GM12878 (cell line): ENCODE data around the gene ETV6. TPM values are rescaled to one million over a fixed set of nuclear protein-coding genes. Genes with fewer than 3 reads are reported as not detected.
A peak's percentile ranks its signal among the peaks of the same experiment; 100 is the strongest.

ENCODE experiments used
- ETV6 ChIP-seq, 2 experiments: fragments of 450-650 bp in 1 of 2; IDR thresholded peaks in 1 of 2; conservative IDR thresholded peaks in 1 of 2; 2 replicates each; pipeline ENCODE4 v1.6.1; 2014; ENCODE audit warnings: antibody characterized with exemption in 1 of 2, borderline replicate concordance in 1 of 2, low read depth in 1 of 2, mild to moderate bottlenecking in 1 of 2, moderate library complexity in 1 of 2
- EZH2 ChIP-seq: IDR thresholded peaks from 2 replicates; pipeline ENCODE4 v1.6.1; 2012; ENCODE audit warnings: low read depth, mild to moderate bottlenecking, control low read depth, inconsistent platforms, low read length, borderline replicate concordance; ENCODE audit not compliant: control insufficient read depth
- FOXK2 ChIP-seq: fragments of 450-650 bp; IDR thresholded peaks from 2 replicates; pipeline ENCODE4 v1.6.1; 2017; ENCODE audit warnings: mild to moderate bottlenecking, moderate library complexity
- MTA3 ChIP-seq: IDR thresholded peaks from 2 replicates; pipeline ENCODE4 v1.6.1; 2012; ENCODE audit warnings: low read length, inconsistent platforms, borderline replicate concordance
- PML ChIP-seq: IDR thresholded peaks from 2 replicates; pipeline ENCODE4 v1.6.1; 2012; ENCODE audit warnings: low read length, inconsistent platforms
- SPI1 ChIP-seq: IDR thresholded peaks from 2 replicates; pipeline ENCODE4 v1.6.1; 2011; ENCODE audit warnings: low read depth, mild to moderate bottlenecking, low read length, moderate library complexity, borderline replicate concordance; ENCODE audit not compliant: insufficient read depth
- TCF3 ChIP-seq: IDR thresholded peaks from 2 replicates; pipeline ENCODE4 v1.6.1; 2012; ENCODE audit warnings: low read depth, mild to moderate bottlenecking, low read length, borderline replicate concordance; ENCODE audit not compliant: insufficient read depth
- ZNF24 ChIP-seq: fragments of 450-650 bp; IDR thresholded peaks from 2 replicates; pipeline ENCODE4 v1.6.1; 2017; ENCODE audit warnings: antibody characterized with exemption, mild to moderate bottlenecking
- polyA plus RNA-seq, 11 experiments: library from polyadenylated mRNA; depleted of rRNA in 4 of 11; unstranded in 6 of 11; stranded (reverse) in 5 of 11; fragments of >200 nt; fragmentation: Nextera tagmentation in 4 of 11; fragmentation: Illumina TruSeq in 1 of 11; extraction: Ambion mirVana in 4 of 11; extraction: Trizol in 1 of 11; gene quantifications; 1 replicate in 1 of 11; 2 replicates in 10 of 11; pipeline versions ENCODE4 v1.2.1 to v1.2.3, GENCODE V29; 2011 to 2016; ENCODE audit warnings: inconsistent platforms in 2 of 11, missing spikeins in 2 of 11, low read depth in 1 of 11
- total RNA-seq, 4 experiments: library from RNA; depleted of rRNA in 3 of 4; stranded (reverse); fragments of >200 nt in 3 of 4; fragmentation: Illumina TruSeq in 1 of 4; extraction: Trizol in 1 of 4; gene quantifications; 2 replicates each; pipeline versions ENCODE4 v1.2.1 to v1.2.3, GENCODE V29; 2013 to 2021
- TF ChIP-seq, protein P1 (sequence below): IDR thresholded peaks from 2 replicates; pipeline ENCODE4 v1.6.1; 2011; ENCODE audit warnings: mild to moderate bottlenecking, low read depth, low read length, moderate library complexity; ENCODE audit not compliant: insufficient replicate concordance
- TF ChIP-seq, protein P2 (sequence below): fragments of 450-650 bp; conservative IDR thresholded peaks from 2 replicates; pipeline ENCODE4 v1.6.1; 2017; ENCODE audit warnings: mild to moderate bottlenecking, moderate library complexity
- TF ChIP-seq, protein P3 (sequence below): fragments of 450-650 bp; formaldehyde crosslinking; IDR thresholded peaks from 2 replicates; pipeline ENCODE4 v1.5.0; 2022; ENCODE audit warnings: mild to moderate bottlenecking, missing genetic modification characterization
- TF ChIP-seq, protein P4 (sequence below): IDR thresholded peaks from 2 replicates; pipeline ENCODE4 v1.6.1; 2012; ENCODE audit warnings: improper control_type of control experiment, low read depth, low read length; ENCODE audit not compliant: insufficient replicate concordance

ETV6 gene
- total and polyA plus RNA-seq, 10 of the 15 experiments (the other 5 are each of a cell fraction or from before 2014, with no cell fraction given) = 6.6 to 74.8 (median 24.6) TPM

DNA sequence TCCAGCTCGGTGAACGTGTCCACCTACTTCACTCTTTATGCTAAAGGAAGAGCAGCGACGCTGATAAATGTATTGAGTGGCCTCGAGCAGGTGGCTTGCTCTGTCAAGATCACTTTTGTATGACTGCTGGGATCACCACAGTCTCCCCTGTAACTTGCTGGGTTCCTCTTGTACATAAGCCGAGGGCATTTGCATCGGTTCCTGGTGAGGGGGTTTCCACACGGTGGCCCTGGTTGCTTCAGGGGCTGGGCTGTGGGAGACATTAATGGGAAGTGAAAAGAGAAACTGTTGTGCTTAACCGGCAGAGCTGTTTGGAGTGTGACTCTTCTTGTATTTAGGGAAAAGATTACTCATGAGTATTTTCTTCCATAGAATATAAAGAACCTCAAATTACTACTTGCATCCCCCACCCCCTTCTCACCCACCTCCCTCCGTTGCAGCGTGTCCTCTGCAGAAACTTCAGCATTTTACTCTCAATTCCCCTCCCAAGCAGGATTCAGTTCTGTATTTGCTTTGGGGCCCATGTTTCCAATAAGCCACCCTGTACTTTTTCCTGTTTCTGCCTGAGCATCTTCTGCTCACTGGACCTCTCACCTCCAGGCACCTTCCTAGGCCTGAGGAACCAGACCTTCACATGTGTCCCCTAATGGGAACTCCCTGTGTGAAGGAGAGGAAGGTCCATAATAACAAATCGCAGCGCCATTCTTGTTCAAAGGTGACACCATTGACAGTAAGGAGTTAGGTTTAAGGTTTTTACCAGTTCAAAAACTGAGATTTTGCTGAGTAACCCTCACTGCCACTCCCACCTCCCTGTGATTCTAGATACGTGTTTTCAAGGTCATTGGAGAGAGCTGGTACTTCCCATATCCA lies 187.0 kb downstream of the ETV6 start (continued):
- TF ChIP-seq, protein P1, sequence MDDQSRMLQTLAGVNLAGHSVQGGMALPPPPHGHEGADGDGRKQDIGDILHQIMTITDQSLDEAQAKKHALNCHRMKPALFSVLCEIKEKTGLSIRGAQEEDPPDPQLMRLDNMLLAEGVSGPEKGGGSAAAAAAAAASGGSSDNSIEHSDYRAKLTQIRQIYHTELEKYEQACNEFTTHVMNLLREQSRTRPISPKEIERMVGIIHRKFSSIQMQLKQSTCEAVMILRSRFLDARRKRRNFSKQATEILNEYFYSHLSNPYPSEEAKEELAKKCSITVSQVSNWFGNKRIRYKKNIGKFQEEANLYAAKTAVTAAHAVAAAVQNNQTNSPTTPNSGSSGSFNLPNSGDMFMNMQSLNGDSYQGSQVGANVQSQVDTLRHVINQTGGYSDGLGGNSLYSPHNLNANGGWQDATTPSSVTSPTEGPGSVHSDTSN = peak; percentile 45
- TF ChIP-seq MTA3 (peak; percentile 84), FOXK2 (no peak), PML (peak; percentile 71; the same call in 1 of the 2 replicates), TCF3 (peak; percentile 73; the same call in 1 of the 2 replicates), EZH2 (no peak), ZNF24 (peak; percentile 48; the same call in 1 of the 2 replicates), ETV6 (conservative IDR thresholded peaks at IDR 0.05 in 1 of 2, IDR thresholded peaks at IDR 0.05 in 1 of 2; ENCODE audit: borderline replicate concordance in 1 of 2, low read depth in 1 of 2) (peak in 1 of 2 experiments; percentile 93; a peak in 1 of 4 replicates), SPI1 (peak; percentile 97)
- TF ChIP-seq, protein P2, sequence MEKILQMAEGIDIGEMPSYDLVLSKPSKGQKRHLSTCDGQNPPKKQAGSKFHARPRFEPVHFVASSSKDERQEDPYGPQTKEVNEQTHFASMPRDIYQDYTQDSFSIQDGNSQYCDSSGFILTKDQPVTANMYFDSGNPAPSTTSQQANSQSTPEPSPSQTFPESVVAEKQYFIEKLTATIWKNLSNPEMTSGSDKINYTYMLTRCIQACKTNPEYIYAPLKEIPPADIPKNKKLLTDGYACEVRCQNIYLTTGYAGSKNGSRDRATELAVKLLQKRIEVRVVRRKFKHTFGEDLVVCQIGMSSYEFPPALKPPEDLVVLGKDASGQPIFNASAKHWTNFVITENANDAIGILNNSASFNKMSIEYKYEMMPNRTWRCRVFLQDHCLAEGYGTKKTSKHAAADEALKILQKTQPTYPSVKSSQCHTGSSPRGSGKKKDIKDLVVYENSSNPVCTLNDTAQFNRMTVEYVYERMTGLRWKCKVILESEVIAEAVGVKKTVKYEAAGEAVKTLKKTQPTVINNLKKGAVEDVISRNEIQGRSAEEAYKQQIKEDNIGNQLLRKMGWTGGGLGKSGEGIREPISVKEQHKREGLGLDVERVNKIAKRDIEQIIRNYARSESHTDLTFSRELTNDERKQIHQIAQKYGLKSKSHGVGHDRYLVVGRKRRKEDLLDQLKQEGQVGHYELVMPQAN = 0 out of 2 replicates have a peak, but pooled peaks have one; percentile 32
- TF ChIP-seq, protein P3, sequence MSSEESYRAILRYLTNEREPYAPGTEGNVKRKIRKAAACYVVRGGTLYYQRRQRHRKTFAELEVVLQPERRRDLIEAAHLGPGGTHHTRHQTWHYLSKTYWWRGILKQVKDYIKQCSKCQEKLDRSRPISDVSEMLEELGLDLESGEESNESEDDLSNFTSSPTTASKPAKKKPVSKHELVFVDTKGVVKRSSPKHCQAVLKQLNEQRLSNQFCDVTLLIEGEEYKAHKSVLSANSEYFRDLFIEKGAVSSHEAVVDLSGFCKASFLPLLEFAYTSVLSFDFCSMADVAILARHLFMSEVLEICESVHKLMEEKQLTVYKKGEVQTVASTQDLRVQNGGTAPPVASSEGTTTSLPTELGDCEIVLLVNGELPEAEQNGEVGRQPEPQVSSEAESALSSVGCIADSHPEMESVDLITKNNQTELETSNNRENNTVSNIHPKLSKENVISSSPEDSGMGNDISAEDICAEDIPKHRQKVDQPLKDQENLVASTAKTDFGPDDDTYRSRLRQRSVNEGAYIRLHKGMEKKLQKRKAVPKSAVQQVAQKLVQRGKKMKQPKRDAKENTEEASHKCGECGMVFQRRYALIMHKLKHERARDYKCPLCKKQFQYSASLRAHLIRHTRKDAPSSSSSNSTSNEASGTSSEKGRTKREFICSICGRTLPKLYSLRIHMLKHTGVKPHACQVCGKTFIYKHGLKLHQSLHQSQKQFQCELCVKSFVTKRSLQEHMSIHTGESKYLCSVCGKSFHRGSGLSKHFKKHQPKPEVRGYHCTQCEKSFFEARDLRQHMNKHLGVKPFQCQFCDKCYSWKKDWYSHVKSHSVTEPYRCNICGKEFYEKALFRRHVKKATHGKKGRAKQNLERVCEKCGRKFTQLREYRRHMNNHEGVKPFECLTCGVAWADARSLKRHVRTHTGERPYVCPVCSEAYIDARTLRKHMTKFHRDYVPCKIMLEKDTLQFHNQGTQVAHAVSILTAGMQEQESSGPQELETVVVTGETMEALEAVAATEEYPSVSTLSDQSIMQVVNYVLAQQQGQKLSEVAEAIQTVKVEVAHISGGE = no peak
- TF ChIP-seq, protein P4, sequence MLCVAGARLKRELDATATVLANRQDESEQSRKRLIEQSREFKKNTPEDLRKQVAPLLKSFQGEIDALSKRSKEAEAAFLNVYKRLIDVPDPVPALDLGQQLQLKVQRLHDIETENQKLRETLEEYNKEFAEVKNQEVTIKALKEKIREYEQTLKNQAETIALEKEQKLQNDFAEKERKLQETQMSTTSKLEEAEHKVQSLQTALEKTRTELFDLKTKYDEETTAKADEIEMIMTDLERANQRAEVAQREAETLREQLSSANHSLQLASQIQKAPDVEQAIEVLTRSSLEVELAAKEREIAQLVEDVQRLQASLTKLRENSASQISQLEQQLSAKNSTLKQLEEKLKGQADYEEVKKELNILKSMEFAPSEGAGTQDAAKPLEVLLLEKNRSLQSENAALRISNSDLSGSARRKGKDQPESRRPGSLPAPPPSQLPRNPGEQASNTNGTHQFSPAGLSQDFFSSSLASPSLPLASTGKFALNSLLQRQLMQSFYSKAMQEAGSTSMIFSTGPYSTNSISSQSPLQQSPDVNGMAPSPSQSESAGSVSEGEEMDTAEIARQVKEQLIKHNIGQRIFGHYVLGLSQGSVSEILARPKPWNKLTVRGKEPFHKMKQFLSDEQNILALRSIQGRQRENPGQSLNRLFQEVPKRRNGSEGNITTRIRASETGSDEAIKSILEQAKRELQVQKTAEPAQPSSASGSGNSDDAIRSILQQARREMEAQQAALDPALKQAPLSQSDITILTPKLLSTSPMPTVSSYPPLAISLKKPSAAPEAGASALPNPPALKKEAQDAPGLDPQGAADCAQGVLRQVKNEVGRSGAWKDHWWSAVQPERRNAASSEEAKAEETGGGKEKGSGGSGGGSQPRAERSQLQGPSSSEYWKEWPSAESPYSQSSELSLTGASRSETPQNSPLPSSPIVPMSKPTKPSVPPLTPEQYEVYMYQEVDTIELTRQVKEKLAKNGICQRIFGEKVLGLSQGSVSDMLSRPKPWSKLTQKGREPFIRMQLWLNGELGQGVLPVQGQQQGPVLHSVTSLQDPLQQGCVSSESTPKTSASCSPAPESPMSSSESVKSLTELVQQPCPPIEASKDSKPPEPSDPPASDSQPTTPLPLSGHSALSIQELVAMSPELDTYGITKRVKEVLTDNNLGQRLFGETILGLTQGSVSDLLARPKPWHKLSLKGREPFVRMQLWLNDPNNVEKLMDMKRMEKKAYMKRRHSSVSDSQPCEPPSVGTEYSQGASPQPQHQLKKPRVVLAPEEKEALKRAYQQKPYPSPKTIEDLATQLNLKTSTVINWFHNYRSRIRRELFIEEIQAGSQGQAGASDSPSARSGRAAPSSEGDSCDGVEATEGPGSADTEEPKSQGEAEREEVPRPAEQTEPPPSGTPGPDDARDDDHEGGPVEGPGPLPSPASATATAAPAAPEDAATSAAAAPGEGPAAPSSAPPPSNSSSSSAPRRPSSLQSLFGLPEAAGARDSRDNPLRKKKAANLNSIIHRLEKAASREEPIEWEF = no peak
